ENCODE measurements around the gene ENOX1.

DNA sequence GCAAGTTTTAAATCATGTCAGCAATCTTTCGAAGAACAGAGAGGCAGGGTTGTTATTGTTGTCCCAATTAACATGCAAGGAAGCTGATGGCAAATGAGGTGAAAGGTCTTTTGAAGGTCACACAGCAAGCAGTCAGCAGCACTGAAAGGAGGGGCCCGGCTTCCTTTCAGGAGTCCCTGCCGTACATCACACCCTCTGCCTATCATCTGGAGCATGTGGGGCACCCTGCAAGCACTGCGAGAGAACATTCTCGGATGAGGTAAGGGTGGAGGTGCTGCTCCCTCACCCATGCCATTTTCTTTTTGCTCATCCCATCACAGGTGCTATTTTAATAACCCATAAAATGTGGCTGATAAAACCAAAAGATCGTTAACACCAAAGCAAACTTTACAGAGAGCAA lies 111.2 kb downstream of the ENOX1 start:
- TF ChIP-seq BHLHE40 (IDR thresholded peaks at IDR 0.05; ENCODE audit: borderline replicate concordance) (no peak), LEF1 (IDR thresholded peaks at IDR 0.05; ENCODE audit: borderline replicate concordance) (no peak), ELF4 (IDR thresholded peaks at IDR 0.05) (no peak), FOXK2 (IDR thresholded peaks at IDR 0.05) (no peak), SP1 (IDR thresholded peaks at IDR 0.05) (no peak), FOXM1 (IDR thresholded peaks at IDR 0.05; ENCODE audit: borderline replicate concordance) (no peak), ZNF384 (IDR thresholded peaks at IDR 0.05) (no peak), TARDBP (IDR thresholded peaks at IDR 0.05) (no peak), SUZ12 (IDR thresholded peaks at IDR 0.05) (no peak), HDGF (IDR thresholded peaks at IDR 0.05; ENCODE audit: borderline replicate concordance) (no peak), L3MBTL2 (conservative IDR thresholded peaks at IDR 0.05) (no peak), NFRKB (IDR thresholded peaks at IDR 0.05) (no peak), FOXA1 (IDR thresholded peaks at IDR 0.05) (no peak)
- TF ChIP-seq, protein P1, sequence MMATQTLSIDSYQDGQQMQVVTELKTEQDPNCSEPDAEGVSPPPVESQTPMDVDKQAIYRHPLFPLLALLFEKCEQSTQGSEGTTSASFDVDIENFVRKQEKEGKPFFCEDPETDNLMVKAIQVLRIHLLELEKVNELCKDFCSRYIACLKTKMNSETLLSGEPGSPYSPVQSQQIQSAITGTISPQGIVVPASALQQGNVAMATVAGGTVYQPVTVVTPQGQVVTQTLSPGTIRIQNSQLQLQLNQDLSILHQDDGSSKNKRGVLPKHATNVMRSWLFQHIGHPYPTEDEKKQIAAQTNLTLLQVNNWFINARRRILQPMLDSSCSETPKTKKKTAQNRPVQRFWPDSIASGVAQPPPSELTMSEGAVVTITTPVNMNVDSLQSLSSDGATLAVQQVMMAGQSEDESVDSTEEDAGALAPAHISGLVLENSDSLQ (IDR thresholded peaks at IDR 0.05) = no peak
